GM12878 (cell line): Measurements from ENCODE around the gene SELPLG.

ENCODE experiments used
- EP300 ChIP-seq, 2 experiments: fragments of 150-350 bp in 1 of 2; IDR thresholded peaks; 2 replicates each; pipeline ENCODE4 v1.6.1; 2011 to 2012; ENCODE audit warnings: low read depth in 2 of 2, low read length in 2 of 2, borderline replicate concordance in 1 of 2, improper control_type of control experiment in 1 of 2, inconsistent platforms in 1 of 2; ENCODE audit not compliant: control insufficient read depth in 1 of 2
- HDAC2 ChIP-seq: fragments of 200-600 bp; sonication (generic); IDR thresholded peaks from 2 replicates; pipeline ENCODE4 v1.6.1; 2017
- HDAC6 ChIP-seq: fragments of 200-600 bp; sonication (generic); IDR thresholded peaks from one replicate; pipeline ENCODE4 v1.8.0; 2017; ENCODE audit warnings: antibody characterized with exemption; ENCODE audit not compliant: unreplicated experiment
- POLR2A ChIP-seq: IDR thresholded peaks from 2 replicates; pipeline ENCODE4 v1.6.1; 2011; ENCODE audit warnings: low read depth, mild to moderate bottlenecking, low read length
- POLR2AphosphoS5 ChIP-seq: IDR thresholded peaks from 2 replicates; pipeline ENCODE4 v1.6.1; 2011; ENCODE audit warnings: mild to moderate bottlenecking, low read length, inconsistent platforms
- RAD21 ChIP-seq: IDR thresholded peaks from 2 replicates; pipeline ENCODE4 v1.6.1; 2011; ENCODE audit warnings: mild to moderate bottlenecking, low read depth, low read length, moderate library complexity; ENCODE audit not compliant: insufficient read depth
- SMAD5 ChIP-seq: IDR thresholded peaks from 2 replicates; pipeline ENCODE4 v1.6.1; 2016; ENCODE audit warnings: antibody characterized with exemption, low read depth
- TCF3 ChIP-seq: IDR thresholded peaks from 2 replicates; pipeline ENCODE4 v1.6.1; 2012; ENCODE audit warnings: low read depth, mild to moderate bottlenecking, low read length, borderline replicate concordance; ENCODE audit not compliant: insufficient read depth
- TF ChIP-seq, protein P1 (sequence below), 3 experiments: IDR thresholded peaks in 2 of 3; conservative IDR thresholded peaks in 1 of 3; 2 replicates each; pipeline ENCODE4 v1.5.1; 2011; ENCODE audit warnings: low read depth in 3 of 3, low read length in 3 of 3, mild to moderate bottlenecking in 3 of 3, control low read depth in 2 of 3, moderate library complexity in 2 of 3, inconsistent platforms in 1 of 3, mixed read lengths in 1 of 3; ENCODE audit not compliant: control insufficient read depth in 2 of 3, insufficient read depth in 1 of 3; ENCODE audit errors: extremely low read depth in 1 of 3

- TF ChIP-seq HDAC2, result no peak
- TF ChIP-seq HDAC6, result no peak
- TF ChIP-seq POLR2A, result no peak
- no peak for TF ChIP-seq EP300 (IDR thresholded peaks at IDR 0.05; ENCODE audit: borderline replicate concordance in 1 of 2, control insufficient read depth in 1 of 2, low read depth in 2 of 2, low read length in 2 of 2)
- no peak for TF ChIP-seq RAD21
- no peak for TF ChIP-seq POLR2AphosphoS5
- TF ChIP-seq, protein P1, sequence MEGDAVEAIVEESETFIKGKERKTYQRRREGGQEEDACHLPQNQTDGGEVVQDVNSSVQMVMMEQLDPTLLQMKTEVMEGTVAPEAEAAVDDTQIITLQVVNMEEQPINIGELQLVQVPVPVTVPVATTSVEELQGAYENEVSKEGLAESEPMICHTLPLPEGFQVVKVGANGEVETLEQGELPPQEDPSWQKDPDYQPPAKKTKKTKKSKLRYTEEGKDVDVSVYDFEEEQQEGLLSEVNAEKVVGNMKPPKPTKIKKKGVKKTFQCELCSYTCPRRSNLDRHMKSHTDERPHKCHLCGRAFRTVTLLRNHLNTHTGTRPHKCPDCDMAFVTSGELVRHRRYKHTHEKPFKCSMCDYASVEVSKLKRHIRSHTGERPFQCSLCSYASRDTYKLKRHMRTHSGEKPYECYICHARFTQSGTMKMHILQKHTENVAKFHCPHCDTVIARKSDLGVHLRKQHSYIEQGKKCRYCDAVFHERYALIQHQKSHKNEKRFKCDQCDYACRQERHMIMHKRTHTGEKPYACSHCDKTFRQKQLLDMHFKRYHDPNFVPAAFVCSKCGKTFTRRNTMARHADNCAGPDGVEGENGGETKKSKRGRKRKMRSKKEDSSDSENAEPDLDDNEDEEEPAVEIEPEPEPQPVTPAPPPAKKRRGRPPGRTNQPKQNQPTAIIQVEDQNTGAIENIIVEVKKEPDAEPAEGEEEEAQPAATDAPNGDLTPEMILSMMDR (IDR thresholded peaks at IDR 0.05 in 2 of 3, conservative IDR thresholded peaks at IDR 0.05 in 1 of 3; ENCODE audit: control insufficient read depth in 2 of 3, extremely low read depth in 1 of 3, insufficient read depth in 1 of 3, low read depth in 3 of 3, low read length in 3 of 3), result no peak
- no peak for TF ChIP-seq TCF3
- no peak for TF ChIP-seq SMAD5
These were observed 25.6 kb downstream of the SELPLG start for GRCh38 chr12:108607981-108608600.
